Liver (tissue), 9 donors: ENCODE measurements around the gene HOXC6. TPM values are rescaled to one million over a fixed set of nuclear protein-coding genes. Genes with fewer than 3 reads are reported as not detected.
A peak's percentile ranks its signal among the peaks of the same experiment; 100 is the strongest.

Experiments
- DNase-seq: peaks from one replicate; pipeline ENCODE4 v3.0.0-alpha.2; 2017; ENCODE audit warnings: low spot score
- H3K27ac ChIP-seq, 2 donors: one replicate each; pipeline ENCODE4 v1.7.0; 2013; ENCODE audit warnings: inconsistent platforms in 2 of 2, low read length in 2 of 2, control low read depth in 1 of 2, low read depth in 1 of 2, mild to moderate bottlenecking in 1 of 2
- H3K27me3 ChIP-seq, 4 donors: one replicate each; pipeline versions ENCODE4 v1.6.1 to v1.7.0; 2013; ENCODE audit warnings: low read length in 3 of 4, inconsistent platforms in 1 of 4, mild to moderate bottlenecking in 1 of 4, moderate library complexity in 1 of 4; ENCODE audit not compliant: control insufficient read depth in 4 of 4, insufficient read depth in 4 of 4
- H3K36me3 ChIP-seq, 4 donors: one replicate each; pipeline versions ENCODE4 v1.6.1 to v1.7.0; 2013; ENCODE audit warnings: low read length in 3 of 4, mild to moderate bottlenecking in 3 of 4, low read depth in 1 of 4, moderate library complexity in 1 of 4; ENCODE audit not compliant: control insufficient read depth in 4 of 4, insufficient read depth in 3 of 4
- H3K4me1 ChIP-seq, 4 donors: one replicate each; pipeline versions ENCODE4 v1.6.1 to v1.7.0; 2013; ENCODE audit warnings: low read length in 3 of 4, mild to moderate bottlenecking in 3 of 4, moderate library complexity in 1 of 4; ENCODE audit not compliant: control insufficient read depth in 4 of 4, insufficient read depth in 4 of 4
- H3K4me3 ChIP-seq, 3 donors: one replicate each; pipeline versions ENCODE4 v1.6.1 to v1.7.0; 2013; ENCODE audit warnings: low read length in 3 of 3, control low read depth in 1 of 3, low read depth in 1 of 3, mild to moderate bottlenecking in 1 of 3
- H3K9ac ChIP-seq, 2 donors: one replicate each; pipeline ENCODE4 v1.7.0; 2013; ENCODE audit warnings: low read length in 2 of 2, mild to moderate bottlenecking in 2 of 2, moderate library complexity in 2 of 2, control low read depth in 1 of 2, low read depth in 1 of 2
- H3K9me3 ChIP-seq, 4 donors: one replicate each; pipeline versions ENCODE4 v1.6.1 to v1.7.0; 2013; ENCODE audit warnings: low read length in 3 of 4; ENCODE audit not compliant: control insufficient read depth in 4 of 4
- FOXA1 ChIP-seq: IDR thresholded peaks from 2 replicates; pipeline ENCODE4 v1.6.1; 2016; ENCODE audit warnings: antibody characterized with exemption
- GABPA ChIP-seq, 2 donors: IDR thresholded peaks in 1 of 2; conservative IDR thresholded peaks in 1 of 2; 2 replicates each; pipeline ENCODE4 v1.6.1; 2016; ENCODE audit warnings: antibody characterized with exemption in 2 of 2, mild to moderate bottlenecking in 1 of 2, moderate library complexity in 1 of 2
- HNF4G ChIP-seq: IDR thresholded peaks from 2 replicates; pipeline ENCODE4 v1.6.1; 2016; ENCODE audit warnings: antibody characterized with exemption
- NR2F2 ChIP-seq: IDR thresholded peaks from 2 replicates; pipeline ENCODE4 v1.6.1; 2016; ENCODE audit warnings: antibody characterized with exemption
- SP1 ChIP-seq: IDR thresholded peaks from 2 replicates; pipeline ENCODE4 v1.6.1; 2018; ENCODE audit warnings: antibody characterized with exemption, mild to moderate bottlenecking
- TAF1 ChIP-seq: conservative IDR thresholded peaks from 2 replicates; pipeline ENCODE4 v1.6.1; 2016; ENCODE audit warnings: antibody characterized with exemption, mild to moderate bottlenecking
- YY1 ChIP-seq: IDR thresholded peaks from 2 replicates; pipeline ENCODE4 v1.6.1; 2016; ENCODE audit warnings: antibody characterized with exemption, mild to moderate bottlenecking
- WGBS: extraction: QIAGEN DNeasy Blood & Tissue Kit; methylation state at CpG from one replicate; pipeline ENCODE4 v1.1.7; 2013; 5-methylcytosine and 5-hydroxymethylcytosine counted together
- polyA plus RNA-seq, 2 donors: library from polyadenylated mRNA; stranded (reverse) in 1 of 2; unstranded in 1 of 2; fragments of 200-250 nt in 1 of 2; fragments of >200 nt in 1 of 2; fragmentation: Nextera tagmentation in 1 of 2; extraction: Ambion mirVana in 1 of 2; gene quantifications; one replicate each; pipeline versions ENCODE4 v1.2.1 to v1.2.3, GENCODE V29; 2013 to 2015
- total RNA-seq, 2 donors: library from RNA; depleted of rRNA; stranded (reverse); fragments of >200 nt; gene quantifications; one replicate each; pipeline ENCODE4 v1.2.3, GENCODE V29; 2014
- TF ChIP-seq, protein P1 (sequence below): IDR thresholded peaks from 2 replicates; pipeline ENCODE4 v1.6.1; 2016; ENCODE audit warnings: antibody characterized with exemption, mild to moderate bottlenecking
- TF ChIP-seq, protein P2 (sequence below): fragments of 150-350 bp; IDR thresholded peaks from 2 replicates; pipeline ENCODE4 v1.5.1; 2017; ENCODE audit warnings: improper control_type of control experiment, low read depth, low read length; ENCODE audit not compliant: missing input control
- TF ChIP-seq, protein P3 (sequence below): IDR thresholded peaks from 2 replicates; pipeline ENCODE4 v1.6.1; 2016; ENCODE audit warnings: antibody characterized with exemption
- TF ChIP-seq, protein P4 (sequence below): IDR thresholded peaks from 2 replicates; pipeline ENCODE4 v1.6.1; 2016; ENCODE audit warnings: antibody characterized with exemption
- donor health status: healthy.
- donor health status: healthy.
- donor health status: healthy.
- donor health status: healthy.
- donor health status: healthy.

Gene HOXC6
- total and polyA plus RNA-seq, 4 donors, result 0.33 TPM; not detected in 3

DNA sequence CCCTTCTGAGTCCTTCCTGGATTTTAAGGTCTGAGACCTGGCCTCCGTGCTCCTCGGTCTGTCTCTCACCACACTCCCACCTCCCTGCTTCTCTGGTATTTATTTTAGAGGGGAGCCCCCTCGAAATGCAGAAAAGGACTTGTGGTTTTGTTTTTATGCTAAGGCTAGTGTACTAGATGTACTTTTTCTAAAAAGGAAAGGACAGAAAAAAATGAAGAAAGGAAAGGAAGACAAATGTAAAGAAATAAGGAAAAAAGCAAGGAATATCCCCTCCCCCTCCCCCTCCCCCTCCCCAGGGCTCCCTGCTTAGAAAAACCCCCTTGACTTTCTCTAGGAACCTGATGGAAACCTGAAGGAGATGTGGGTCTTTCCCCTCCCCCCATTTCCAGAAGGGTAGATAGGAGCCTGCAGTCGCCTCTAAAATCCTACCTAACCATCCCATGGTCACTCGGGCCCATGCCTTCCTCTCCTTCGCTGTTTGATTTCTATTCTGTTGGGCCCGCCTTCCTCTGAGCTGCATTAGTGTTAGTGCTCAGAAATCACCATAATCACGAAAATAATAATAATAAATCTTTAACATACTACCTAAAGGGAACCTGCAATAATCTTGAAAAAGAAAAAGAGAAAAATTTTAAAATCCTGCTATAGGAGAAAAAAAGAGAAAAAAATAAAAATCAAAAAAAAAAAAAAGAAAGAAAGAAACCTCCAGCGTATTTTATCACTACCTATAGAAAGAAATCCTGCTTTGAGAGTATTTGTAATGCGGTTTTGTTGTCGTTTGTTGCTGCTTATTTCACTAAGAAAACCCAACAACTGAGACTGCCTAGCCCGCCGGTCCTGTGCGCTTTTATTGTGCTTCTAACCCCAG lies 16.3 kb upstream of the HOXC6 start (continued):
- TF ChIP-seq, protein P1, sequence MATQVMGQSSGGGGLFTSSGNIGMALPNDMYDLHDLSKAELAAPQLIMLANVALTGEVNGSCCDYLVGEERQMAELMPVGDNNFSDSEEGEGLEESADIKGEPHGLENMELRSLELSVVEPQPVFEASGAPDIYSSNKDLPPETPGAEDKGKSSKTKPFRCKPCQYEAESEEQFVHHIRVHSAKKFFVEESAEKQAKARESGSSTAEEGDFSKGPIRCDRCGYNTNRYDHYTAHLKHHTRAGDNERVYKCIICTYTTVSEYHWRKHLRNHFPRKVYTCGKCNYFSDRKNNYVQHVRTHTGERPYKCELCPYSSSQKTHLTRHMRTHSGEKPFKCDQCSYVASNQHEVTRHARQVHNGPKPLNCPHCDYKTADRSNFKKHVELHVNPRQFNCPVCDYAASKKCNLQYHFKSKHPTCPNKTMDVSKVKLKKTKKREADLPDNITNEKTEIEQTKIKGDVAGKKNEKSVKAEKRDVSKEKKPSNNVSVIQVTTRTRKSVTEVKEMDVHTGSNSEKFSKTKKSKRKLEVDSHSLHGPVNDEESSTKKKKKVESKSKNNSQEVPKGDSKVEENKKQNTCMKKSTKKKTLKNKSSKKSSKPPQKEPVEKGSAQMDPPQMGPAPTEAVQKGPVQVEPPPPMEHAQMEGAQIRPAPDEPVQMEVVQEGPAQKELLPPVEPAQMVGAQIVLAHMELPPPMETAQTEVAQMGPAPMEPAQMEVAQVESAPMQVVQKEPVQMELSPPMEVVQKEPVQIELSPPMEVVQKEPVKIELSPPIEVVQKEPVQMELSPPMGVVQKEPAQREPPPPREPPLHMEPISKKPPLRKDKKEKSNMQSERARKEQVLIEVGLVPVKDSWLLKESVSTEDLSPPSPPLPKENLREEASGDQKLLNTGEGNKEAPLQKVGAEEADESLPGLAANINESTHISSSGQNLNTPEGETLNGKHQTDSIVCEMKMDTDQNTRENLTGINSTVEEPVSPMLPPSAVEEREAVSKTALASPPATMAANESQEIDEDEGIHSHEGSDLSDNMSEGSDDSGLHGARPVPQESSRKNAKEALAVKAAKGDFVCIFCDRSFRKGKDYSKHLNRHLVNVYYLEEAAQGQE, result no peak
- TF ChIP-seq GABPA (IDR thresholded peaks at IDR 0.05 in 1 of 2, conservative IDR thresholded peaks at IDR 0.05 in 1 of 2), result no peak

DNA sequence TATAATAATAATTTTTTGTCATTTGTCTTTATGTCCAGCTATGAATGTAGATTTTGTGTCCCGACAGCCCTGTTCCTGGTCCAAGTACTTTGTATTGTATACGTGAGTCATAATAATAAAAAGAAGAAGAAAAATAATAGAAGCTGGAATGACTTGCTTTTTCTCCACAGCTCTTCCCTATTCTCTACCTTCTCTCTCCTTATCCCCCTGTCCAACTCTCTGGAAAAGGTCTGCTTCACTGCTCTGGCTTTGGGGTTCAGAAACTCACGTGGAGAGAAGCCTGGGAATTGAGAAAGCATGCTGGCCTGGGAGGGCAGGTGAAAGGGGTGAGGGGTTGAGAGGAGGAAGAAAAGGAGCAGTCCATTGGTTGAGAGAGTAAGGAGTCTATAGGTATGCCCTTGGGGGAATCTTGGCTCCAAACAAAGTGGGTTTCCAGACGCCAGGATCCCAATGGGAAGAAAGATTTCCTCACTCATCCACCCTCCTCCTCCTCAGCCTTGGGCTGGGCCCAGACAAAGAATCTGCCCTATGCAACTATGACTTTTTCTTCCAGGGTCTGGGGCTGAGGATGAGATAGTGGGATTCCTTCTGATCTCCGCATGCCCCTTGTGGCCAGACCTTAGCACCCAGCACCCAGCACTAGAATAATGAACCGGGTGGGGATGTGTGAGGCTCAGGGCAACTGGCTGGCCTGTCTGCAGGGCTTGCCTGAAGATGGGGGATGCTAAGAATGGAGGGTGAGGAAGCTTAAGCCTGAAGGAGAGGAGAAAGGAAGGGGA lies 15.4 kb upstream of the HOXC6 start:
- peaks cover 3 to 9% (median 6%) of the 10 kb centered on the region in 4 donors for H3K4me1 ChIP-seq
- no peak overlapping the region for H3K27ac ChIP-seq
- TF ChIP-seq FOXA1 (no peak), NR2F2 (no peak)
- TF ChIP-seq, protein P2, sequence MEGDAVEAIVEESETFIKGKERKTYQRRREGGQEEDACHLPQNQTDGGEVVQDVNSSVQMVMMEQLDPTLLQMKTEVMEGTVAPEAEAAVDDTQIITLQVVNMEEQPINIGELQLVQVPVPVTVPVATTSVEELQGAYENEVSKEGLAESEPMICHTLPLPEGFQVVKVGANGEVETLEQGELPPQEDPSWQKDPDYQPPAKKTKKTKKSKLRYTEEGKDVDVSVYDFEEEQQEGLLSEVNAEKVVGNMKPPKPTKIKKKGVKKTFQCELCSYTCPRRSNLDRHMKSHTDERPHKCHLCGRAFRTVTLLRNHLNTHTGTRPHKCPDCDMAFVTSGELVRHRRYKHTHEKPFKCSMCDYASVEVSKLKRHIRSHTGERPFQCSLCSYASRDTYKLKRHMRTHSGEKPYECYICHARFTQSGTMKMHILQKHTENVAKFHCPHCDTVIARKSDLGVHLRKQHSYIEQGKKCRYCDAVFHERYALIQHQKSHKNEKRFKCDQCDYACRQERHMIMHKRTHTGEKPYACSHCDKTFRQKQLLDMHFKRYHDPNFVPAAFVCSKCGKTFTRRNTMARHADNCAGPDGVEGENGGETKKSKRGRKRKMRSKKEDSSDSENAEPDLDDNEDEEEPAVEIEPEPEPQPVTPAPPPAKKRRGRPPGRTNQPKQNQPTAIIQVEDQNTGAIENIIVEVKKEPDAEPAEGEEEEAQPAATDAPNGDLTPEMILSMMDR, result no peak
- TF ChIP-seq, protein P3, sequence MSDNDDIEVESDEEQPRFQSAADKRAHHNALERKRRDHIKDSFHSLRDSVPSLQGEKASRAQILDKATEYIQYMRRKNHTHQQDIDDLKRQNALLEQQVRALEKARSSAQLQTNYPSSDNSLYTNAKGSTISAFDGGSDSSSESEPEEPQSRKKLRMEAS, result no peak
- WGBS, result 23% methylated on average over 6 of the region's 6 CpGs
- no peak overlapping the region for H3K9ac ChIP-seq
- no peak for DNase-seq
- H3K27me3 ChIP-seq, result peaks cover 6 to 47% (median 27%) of the 10 kb centered on the region in 4 donors
- H3K9me3 ChIP-seq, result peaks cover 0 to 5% (median 0%) of the 10 kb centered on the region in 4 donors
- H3K4me3 ChIP-seq, result no peak overlapping the region
- no peaks in the 10 kb centered on the region for H3K36me3 ChIP-seq

DNA sequence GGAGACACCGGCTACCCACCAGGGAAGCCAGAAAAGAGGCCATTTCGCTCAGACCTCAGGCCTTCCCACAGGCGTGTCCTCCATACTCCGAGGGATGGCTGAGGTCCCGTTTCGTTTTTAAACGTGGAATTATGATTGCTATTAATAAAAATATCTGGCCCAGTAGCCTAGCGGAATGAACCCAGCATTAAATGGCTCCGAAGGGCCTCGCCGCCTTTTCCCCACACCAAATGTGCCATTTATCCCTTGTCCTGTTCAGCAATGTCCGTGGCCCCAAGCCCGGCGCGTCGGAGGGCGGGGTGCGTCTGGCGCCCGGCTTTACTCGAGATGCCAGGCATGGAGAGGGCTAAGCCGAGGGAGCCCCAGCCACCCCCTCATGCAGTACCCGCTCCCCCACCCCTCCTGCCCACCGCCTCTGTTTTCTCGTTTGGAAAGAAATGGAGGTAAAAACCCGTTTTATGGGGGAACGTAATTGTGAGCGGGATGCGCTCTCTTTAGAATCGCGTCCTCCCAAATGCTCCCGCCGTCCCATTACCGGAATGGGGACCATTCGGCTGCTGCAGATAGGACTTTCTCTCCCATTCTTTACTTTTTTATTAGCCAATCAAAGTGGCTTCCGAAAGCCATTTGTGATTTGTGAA lies 13.7 kb upstream of the HOXC6 start:
- Histone ChIP-seq H3K36me3 (no peaks in the 10 kb centered on the region), H3K27ac (no peak overlapping the region), H3K9ac (no peak overlapping the region), H3K9me3 (peaks cover 0 to 5% (median 0%) of the 10 kb centered on the region in 4 donors), H3K4me3 (peak overlapping the region in 1 of 3 donors; percentile 14), H3K27me3 (peaks cover 6 to 49% (median 23%) of the 10 kb centered on the region in 4 donors), H3K4me1 (peaks cover 3 to 12% (median 9%) of the 10 kb centered on the region in 4 donors)
- DNase-seq, result no peak
- 8% methylated on average over 36 of the region's 36 CpGs for WGBS
- TF ChIP-seq SP1 (no peak), FOXA1 (no peak), YY1 (no peak), TAF1 (no peak), HNF4G (no peak)
- TF ChIP-seq, protein P1, result no peak
- TF ChIP-seq, protein P2, result no peak
- TF ChIP-seq, protein P4, sequence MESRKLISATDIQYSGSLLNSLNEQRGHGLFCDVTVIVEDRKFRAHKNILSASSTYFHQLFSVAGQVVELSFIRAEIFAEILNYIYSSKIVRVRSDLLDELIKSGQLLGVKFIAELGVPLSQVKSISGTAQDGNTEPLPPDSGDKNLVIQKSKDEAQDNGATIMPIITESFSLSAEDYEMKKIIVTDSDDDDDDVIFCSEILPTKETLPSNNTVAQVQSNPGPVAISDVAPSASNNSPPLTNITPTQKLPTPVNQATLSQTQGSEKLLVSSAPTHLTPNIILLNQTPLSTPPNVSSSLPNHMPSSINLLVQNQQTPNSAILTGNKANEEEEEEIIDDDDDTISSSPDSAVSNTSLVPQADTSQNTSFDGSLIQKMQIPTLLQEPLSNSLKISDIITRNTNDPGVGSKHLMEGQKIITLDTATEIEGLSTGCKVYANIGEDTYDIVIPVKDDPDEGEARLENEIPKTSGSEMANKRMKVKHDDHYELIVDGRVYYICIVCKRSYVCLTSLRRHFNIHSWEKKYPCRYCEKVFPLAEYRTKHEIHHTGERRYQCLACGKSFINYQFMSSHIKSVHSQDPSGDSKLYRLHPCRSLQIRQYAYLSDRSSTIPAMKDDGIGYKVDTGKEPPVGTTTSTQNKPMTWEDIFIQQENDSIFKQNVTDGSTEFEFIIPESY, result no peak
